GM15510 (cell line): ENCODE measurements around the gene KCTD21.

ENCODE experiments used
- POLR2A ChIP-seq: IDR thresholded peaks from 3 replicates; pipeline ENCODE4 v1.6.1; 2011; ENCODE audit warnings: borderline replicate concordance; ENCODE audit not compliant: insufficient read length; ENCODE audit errors: extremely low read depth

Gene KCTD21

DNA sequence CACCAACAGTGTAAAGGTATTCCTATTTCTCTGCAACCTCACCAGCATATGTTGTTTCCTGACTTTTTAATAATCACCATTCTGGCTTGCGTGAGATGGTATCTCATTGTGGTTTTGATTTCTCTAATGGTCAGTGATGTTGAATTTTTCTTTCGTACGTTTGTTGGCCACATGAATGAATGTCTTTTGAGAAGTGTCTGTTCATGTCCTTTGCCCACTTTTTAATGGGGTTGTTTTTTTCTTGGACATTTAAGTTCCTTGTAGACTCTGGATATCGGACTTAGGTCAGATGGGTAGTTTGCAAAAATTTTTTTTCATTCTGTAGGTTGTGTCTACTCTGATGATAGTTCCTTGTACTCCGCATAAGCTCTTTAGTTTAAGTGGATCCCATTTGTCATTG lies 23.1 kb upstream of the KCTD21 start:
- TF ChIP-seq POLR2A = no peak

DNA sequence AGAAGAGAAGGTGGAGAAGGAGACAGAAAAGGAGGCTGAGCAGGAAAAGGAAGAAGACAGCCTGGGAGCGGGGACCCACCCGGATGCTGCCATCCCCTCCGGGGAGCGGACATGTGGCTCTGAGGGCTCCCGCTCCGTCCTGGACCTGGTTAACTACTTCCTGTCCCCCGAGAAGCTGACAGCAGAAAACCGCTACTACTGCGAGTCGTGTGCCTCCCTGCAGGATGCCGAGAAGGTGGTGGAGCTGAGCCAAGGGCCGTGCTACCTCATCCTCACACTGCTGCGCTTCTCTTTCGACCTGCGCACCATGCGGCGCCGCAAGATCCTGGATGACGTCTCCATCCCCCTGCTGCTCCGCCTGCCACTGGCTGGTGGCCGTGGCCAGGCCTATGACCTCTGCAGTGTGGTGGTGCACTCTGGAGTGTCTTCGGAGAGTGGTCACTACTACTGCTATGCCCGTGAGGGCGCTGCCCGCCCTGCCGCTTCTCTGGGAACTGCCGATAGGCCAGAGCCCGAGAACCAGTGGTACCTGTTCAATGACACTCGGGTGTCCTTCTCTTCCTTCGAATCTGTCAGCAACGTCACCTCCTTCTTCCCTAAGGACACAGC lies 21.7 kb upstream of the KCTD21 start:
- TF ChIP-seq POLR2A = no peak

DNA sequence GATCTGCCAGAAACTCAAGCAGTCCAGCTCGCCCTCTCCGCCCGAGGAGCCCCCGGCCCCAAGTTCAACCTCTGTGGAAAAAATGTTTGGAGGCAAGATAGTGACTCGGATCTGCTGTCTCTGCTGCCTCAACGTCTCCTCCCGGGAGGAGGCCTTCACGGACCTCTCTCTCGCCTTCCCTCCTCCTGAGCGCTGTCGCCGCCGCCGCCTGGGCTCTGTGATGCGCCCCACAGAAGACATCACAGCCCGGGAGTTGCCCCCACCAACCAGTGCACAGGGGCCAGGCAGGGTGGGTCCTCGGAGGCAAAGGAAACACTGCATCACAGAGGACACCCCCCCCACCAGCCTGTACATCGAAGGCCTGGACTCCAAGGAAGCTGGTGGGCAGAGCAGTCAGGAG lies 21.1 kb upstream of the KCTD21 start:
- no peak for TF ChIP-seq POLR2A

DNA sequence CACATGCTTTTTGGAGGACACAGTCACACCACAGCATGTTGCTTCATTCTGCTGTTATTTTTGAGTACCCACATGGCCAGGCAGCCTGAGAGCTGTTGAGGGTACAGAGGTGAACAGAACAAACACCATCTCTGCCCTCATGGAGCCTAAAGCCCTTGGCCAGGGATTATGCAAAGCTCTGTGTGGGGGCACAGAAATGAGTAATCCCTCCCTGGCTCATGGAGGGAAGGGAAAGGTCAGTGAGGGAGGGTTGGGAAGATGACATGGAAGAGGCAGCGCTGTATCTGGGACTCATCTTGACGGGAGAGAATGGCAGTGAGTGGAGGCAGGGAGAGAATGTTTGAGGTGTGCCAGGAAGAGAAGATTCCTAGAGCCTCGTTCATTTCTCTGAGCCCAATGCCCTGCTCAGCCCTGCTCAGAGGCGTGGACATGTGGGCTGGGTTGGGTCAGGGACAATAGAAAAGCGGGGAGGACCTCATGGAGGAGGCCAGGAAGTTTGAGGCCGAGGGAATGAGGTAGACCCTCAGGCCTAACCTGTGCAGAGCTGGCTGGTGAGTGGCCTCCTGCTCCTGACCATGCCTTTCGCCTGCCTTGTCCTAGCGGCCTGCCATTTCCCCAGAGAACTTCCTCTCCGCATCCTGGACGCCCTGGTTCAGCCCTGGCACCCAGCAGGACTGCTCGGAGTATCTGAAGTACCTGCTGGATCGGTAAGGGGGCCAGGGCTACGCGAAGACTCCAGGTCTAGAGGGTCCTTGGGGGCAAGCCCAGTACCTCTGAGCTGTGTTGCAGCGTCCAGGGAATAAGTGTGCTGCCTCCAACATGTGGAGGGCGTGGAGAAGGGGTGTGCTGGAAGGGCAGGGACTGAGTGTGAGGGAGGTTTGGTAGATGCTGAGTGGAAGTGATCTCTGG lies 20.1 kb upstream of the KCTD21 start:
- TF ChIP-seq POLR2A = no peak

DNA sequence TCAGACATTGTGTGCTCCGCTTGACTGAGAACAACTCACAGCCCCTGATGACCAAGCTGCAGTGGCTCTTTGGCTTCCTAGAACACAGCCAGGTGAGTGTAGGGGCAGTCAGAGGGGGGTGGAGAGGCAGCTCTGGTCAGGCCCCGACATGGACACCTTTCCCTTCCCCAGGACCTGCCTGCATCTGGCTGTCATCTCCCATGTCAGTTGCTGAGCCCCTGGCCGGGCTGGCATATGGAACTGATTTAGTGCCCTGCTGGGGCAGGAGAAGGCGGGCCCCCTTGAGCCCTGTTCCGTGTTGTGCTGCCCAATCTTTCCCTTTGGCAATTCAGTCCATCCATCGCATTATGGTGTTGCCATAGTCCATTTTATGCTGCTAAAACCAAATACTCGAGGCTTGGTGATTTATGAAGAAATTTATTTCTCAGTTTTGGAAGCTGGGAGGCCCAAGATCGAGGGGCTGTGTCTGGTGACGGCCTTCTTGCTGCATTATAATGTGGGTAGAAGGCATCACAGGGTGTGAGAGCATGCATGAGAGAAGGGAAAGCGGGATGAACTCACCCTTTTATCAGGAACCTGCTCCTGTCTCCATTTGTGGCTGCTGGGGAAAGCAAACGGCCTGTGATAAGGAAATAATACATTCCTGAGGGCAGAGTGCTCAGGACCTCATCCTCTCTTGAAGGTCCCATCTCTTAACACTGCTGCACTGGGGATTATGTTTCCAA lies 19.3 kb upstream of the KCTD21 start:
- TF ChIP-seq POLR2A = no peak

DNA sequence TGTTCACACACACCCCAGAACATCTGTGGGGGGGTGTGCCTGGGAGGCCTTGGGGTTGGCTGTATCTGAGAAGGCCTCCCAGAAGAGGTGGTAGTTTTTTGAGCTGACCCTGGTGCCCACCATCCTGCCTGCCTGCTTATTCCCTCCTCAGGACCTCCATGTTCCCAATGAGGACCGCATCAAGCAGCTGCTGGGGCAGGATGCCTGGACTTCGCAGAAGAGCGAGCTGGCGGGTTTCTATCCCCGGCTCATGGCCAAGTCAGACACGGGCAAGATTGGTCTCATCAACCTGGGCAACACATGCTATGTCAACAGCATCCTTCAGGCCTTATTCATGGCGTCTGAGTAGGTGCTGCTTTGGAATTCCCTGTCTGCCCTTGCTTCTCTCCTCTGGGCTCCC lies 17.3 kb upstream of the KCTD21 start:
- TF ChIP-seq POLR2A = no peak

DNA sequence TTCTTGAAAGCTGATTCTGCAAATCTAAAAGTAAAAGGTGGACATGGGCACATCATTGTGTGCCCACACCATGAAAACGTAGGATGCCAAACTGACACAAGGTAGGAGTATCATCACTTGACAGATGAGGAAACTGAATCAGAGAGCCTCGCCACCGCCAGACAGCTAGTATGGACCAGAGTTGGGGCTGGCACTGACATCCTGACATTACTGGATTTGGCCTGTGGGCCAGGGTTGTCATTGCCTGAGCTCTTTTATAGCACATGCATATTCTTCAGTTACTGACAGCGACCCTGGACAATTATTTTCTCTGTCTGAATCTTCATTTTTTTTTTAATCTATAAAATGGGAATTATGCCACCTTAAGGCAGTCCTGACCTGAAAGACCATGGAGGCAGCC lies 16.8 kb upstream of the KCTD21 start:
- no peak for TF ChIP-seq POLR2A

DNA sequence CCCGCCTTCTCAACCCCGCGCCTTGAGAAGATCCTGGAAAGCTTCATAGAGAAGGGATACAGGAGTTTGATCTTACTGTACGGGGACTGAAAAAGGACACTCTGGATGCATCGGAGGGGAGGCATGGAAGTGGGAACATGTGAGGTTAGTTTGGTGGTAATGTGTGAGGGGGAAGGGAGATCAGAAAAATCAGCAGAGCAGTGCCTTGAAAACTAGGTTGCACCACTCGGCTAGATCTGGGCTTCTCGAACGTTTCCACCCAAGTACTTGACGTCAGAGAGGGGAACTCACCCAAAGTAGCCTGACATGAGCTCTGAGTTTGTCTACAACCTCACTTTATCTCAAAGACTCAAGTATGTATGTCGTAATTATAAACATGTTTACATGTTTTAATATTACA lies 14.8 kb upstream of the KCTD21 start:
- no peak for TF ChIP-seq POLR2A

DNA sequence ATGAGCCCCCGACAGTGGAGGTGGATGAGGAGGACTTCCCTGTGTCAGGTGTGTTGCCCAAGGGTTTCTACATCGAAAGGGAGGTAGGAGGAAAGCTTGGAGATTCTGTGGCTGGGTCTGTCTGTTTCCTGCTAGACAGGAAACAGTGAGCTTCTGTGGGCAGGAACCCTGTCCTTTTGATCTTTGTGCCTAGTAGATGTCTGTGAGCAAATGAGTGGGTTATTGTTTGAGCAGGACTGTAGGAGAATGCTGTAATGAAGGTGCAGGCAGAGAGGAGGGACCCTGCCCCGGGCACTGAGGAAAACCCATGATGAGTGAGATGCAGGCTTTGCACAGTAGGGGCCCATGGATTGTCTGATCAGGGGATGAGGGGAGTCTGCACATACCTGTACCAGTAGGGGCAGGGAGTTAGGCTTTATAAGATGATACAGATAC lies 14.3 kb upstream of the KCTD21 start:
- TF ChIP-seq POLR2A = no peak

DNA sequence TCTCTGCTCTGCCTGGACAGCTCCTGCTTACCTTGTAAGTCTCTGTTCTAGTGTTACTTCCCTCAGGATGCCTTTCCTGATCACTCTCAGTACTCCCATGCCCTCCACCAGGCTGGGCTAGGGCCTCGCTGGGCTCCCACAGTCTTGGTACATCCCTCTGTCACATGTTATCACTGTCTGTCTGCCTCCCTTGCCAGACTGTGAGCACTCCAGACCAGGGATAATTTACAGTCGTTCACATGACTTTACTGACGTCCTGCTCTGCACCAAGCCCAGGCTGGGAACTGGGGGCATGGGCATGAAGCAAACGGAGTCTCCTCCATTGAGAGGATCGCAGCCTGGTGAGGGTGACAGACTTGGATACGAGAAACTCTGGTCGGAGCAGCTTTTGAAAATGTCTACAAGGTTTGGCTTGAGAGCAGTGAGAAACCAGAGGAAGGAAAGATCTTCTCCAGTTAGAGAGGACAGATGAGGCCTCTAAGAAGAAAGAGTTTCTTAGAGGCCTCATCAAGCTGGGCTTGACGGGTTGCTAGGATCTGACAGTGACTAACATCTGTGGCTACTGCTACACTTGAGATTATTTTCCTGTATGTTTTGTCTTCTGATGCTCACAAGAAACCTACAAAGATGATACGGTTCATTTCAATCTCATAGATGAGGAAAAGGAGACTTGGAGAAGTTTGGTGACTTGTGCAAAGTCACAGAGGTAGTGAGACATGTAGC lies 12.8 kb upstream of the KCTD21 start:
- TF ChIP-seq POLR2A = no peak

DNA sequence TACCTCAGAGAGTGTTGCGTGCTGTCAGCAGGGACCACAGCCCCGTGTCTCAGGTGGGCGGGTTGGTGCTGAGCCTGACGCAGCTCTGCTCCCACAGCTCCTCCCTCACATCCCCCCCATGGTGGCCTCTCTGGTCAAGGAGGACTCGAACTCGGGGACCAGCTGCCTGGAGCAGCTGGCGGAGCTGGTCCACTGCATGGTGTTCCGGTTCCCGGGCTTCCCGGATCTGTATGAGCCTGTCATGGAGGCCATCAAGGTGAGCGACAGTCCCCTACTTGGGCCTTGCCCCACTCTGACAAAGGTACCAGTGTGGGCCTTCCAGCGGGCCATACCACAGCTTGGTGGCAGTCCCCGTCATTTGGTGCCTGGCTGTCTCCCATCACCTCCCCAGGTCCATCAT lies 12.1 kb upstream of the KCTD21 start:
- TF ChIP-seq POLR2A = no peak

DNA sequence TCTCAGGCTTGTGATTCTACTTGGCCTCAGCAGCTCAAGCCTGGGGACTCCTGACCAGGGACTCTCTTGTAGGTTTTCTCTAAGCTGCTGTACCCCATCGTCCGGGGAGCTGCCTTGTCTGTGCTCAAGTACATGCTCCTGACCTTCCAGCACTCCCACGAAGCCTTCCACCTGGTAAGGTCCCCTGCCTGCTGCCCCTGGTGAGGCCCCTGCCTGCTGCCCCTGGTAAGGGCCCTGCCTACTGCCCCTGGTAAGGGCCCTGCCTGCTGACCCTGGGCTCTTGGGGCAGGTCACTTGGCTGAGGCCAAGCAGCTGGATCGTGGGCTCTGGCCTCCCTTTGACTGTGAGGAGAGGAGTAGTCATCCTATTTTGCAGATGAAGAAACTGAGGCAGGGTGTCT lies 11.6 kb upstream of the KCTD21 start:
- no peak for TF ChIP-seq POLR2A

DNA sequence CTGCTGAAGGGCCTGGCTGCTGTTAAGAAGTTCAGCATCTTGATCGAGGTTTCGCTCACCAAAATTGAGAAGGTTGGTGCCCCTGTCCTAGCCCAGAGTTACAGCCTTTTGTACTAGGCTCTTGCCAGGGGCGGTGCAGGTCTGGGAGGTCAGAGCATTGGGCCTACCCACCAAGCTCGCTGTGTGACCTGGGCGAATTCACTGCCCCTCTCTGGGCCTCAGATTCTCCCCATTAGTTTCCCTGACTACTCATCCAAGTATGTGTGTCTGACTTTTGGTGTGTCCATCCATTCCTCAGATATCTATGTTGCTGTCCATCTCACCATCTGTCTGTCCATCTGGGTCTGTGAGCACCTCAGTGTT lies 11.2 kb upstream of the KCTD21 start:
- no peak for TF ChIP-seq POLR2A

DNA sequence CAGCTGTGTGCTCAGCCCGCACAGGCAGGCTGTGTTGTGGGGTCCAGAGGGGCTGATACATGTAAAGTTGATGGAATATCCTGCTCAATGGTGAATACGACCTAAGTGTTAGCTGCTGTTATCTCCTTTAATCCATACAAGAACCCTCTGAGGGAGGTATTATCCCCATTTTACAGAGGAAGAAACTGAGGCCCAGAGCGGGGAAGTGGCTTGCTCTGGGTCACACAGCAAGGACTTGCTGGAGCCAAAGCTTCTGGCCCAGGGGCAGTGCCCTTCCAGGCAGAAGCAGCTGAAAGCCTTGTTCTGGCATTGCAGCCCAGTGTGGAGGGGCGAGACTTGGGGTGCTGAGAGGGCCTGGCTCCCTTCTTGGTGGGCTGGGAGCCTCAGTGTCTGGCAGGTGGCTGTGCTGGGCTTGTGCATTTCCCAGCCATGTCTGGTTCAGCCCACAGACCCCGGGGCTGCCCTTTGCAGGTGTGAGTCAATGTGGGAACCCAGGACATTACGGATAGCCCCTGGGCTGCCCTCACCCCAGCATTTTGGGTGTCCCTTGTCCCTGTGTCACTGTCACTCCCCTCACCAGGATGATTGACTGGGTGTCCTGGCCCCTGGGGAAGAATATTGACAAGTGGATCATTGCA lies 10.7 kb upstream of the KCTD21 start:
- TF ChIP-seq POLR2A = no peak
